Right lobe of liver (tissue), 4 donors: ENCODE measurements around the gene SMIM38.

Experiments
- POLR2A ChIP-seq: fragments of 450-650 bp; IDR thresholded peaks from one replicate; pipeline ENCODE4 v1.6.1; 2017; ENCODE audit warnings: antibody characterized with exemption, mild to moderate bottlenecking
- TF ChIP-seq, protein P1 (sequence below), 4 donors: fragments of 200-600 bp in 3 of 4; fragments of 450-650 bp in 1 of 4; IDR thresholded peaks; one replicate each; pipeline versions ENCODE4 v1.5.1 to v1.8.0; 2016 to 2022; ENCODE audit warnings: antibody characterized with exemption in 4 of 4, mild to moderate bottlenecking in 2 of 4
- donor health status: DM: no; HTN: no; CAD: no.
- donor health status: DM: no; HTN: no; CAD: no.
- donor health status: DM: no; HTN: yes; CAD: no.

DNA sequence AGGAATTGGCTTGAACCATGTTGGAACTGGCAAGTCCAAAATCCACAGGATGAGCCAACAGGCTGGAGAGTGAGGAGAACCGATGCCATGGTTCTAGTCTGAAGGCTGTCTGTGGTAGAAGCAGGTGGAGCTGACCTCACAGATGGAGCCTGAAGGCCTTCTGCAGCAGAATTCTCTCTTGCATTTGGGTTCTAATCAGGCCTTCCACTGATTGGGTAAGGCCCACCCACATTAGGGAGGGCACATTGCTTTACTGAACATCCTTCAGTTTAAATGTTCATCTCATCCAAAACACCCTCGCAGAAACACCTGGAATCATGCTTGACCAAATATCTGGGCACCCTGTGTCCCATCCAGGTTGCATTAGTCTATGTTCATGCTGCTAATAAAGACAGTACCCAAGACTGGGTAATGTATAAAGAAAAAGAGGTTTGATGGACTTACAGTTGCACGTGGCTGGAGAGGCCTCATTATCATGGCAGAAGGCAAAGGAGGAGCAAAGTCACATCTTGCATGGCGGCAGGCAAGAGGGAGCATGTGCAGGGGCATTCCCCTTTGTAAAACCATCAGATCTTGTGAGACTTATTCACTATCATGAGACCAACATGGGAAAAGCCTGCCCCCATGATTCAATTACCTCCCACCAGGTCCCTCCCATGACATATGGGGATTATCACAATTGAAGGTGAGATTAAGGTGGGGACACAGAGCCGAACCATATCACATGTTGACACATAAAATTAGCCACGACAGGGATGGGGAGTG, 15.9 kb downstream of the SMIM38 start:
- TF ChIP-seq, protein P1, sequence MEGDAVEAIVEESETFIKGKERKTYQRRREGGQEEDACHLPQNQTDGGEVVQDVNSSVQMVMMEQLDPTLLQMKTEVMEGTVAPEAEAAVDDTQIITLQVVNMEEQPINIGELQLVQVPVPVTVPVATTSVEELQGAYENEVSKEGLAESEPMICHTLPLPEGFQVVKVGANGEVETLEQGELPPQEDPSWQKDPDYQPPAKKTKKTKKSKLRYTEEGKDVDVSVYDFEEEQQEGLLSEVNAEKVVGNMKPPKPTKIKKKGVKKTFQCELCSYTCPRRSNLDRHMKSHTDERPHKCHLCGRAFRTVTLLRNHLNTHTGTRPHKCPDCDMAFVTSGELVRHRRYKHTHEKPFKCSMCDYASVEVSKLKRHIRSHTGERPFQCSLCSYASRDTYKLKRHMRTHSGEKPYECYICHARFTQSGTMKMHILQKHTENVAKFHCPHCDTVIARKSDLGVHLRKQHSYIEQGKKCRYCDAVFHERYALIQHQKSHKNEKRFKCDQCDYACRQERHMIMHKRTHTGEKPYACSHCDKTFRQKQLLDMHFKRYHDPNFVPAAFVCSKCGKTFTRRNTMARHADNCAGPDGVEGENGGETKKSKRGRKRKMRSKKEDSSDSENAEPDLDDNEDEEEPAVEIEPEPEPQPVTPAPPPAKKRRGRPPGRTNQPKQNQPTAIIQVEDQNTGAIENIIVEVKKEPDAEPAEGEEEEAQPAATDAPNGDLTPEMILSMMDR (IDR thresholded peaks at IDR 0.05) = no peak
- no peak for TF ChIP-seq POLR2A
